Suprapubic skin (tissue), 4 donors: ENCODE data around the gene ATG2A.

Experiments
- CTCF ChIP-seq, 2 donors: fragments of 200-600 bp in 1 of 2; fragments of 450-650 bp in 1 of 2; sonication (generic) in 1 of 2; IDR thresholded peaks; one replicate each; pipeline ENCODE4 v1.5.1; 2016 to 2019; ENCODE audit warnings: antibody characterized with exemption in 2 of 2, mild to moderate bottlenecking in 1 of 2, moderate library complexity in 1 of 2
- POLR2A ChIP-seq, 2 donors: fragments of 450-650 bp; IDR thresholded peaks; one replicate each; pipeline ENCODE4 v1.6.1; 2017; ENCODE audit warnings: antibody characterized with exemption in 2 of 2, mild to moderate bottlenecking in 2 of 2, moderate library complexity in 2 of 2
- POLR2AphosphoS5 ChIP-seq, 3 donors: sonication (generic); formaldehyde crosslinking; IDR thresholded peaks; one replicate each; pipeline ENCODE4 v1.6.1; 2017; ENCODE audit warnings: antibody characterized with exemption in 3 of 3

GRCh38 chr11:64903291-64903833, 13.6 kb downstream of the ATG2A start:
- TF ChIP-seq CTCF (IDR thresholded peaks at IDR 0.05) (no peak), POLR2A (IDR thresholded peaks at IDR 0.05) (no peak), POLR2AphosphoS5 (IDR thresholded peaks at IDR 0.05) (no peak)
